Raji (cell line): ENCODE results near the gene CHAF1A.

Source experiments
- POLR2A ChIP-seq: IDR thresholded peaks from 2 replicates; pipeline ENCODE4 v1.6.1; 2011; ENCODE audit warnings: low read depth, low read length, control low read depth; ENCODE audit not compliant: insufficient read depth

CHAF1A gene

GRCh38 chr19:4402171-4403004 lies at the start of gene CHAF1A:
Gene CHAF1A (plus strand): TSS chr19:4402640. CDS start chr19:4402763, 123 bp downstream.
- TF ChIP-seq POLR2A = peak; percentile 65

GRCh38 chr19:4352701-4353121 lies 49.7 kb upstream of the CHAF1A start:
- TF ChIP-seq POLR2A = no peak

- no peak for TF ChIP-seq POLR2A
Observed at GRCh38 chr19:4354282-4354681, 48.2 kb upstream of the CHAF1A start.

GRCh38 chr19:4354897-4355296 lies 47.5 kb upstream of the CHAF1A start:
- TF ChIP-seq POLR2A = no peak

GRCh38 chr19:4357095-4357797 lies 45.2 kb upstream of the CHAF1A start:
- TF ChIP-seq POLR2A = no peak

- TF ChIP-seq POLR2A = no peak
Observed at GRCh38 chr19:4357921-4358326, 44.5 kb upstream of the CHAF1A start.

GRCh38 chr19:4358709-4359626 lies 43.5 kb upstream of the CHAF1A start:
- no peak for TF ChIP-seq POLR2A

- no peak for TF ChIP-seq POLR2A
Observed at GRCh38 chr19:4359627-4360000, 42.8 kb upstream of the CHAF1A start.

- TF ChIP-seq POLR2A = no peak
Observed at GRCh38 chr19:4360081-4360569, 42.3 kb upstream of the CHAF1A start.

GRCh38 chr19:4360641-4361151 lies 41.7 kb upstream of the CHAF1A start:
- no peak for TF ChIP-seq POLR2A

- no peak for TF ChIP-seq POLR2A
Observed at GRCh38 chr19:4361152-4362046, 41.0 kb upstream of the CHAF1A start.

GRCh38 chr19:4362101-4362828 lies 40.2 kb upstream of the CHAF1A start:
- TF ChIP-seq POLR2A = no peak
